Skeletal muscle cell (primary cell): ENCODE measurements around the gene PLA2G6.
"Not testable (repeated sequence)": the region's sequence is repeated elsewhere in the genome, so short reads cannot be mapped to it uniquely, and the experiment has no call there.

Experiments used
- DNase-seq: peaks from one replicate; pipeline ENCODE4 v3.0.0-alpha.2; 2010; ENCODE audit warnings: low read depth
- H3K4me3 ChIP-seq: 2 replicates; pipeline ENCODE4 v1.5.1; 2011; ENCODE audit warnings: low read depth, mild to moderate bottlenecking, control low read depth, low read length, moderate library complexity

PLA2G6 gene

GRCh38 chr22:38196791-38197419 lies 15.3 kb upstream of the PLA2G6 start:
- H3K4me3 ChIP-seq: no peak overlapping the region
- DNase-seq: no peak

- no peak overlapping the region for H3K4me3 ChIP-seq
- no peak for DNase-seq
These were observed 11.9 kb upstream of the PLA2G6 start for GRCh38 chr22:38193580-38193979.

DNA sequence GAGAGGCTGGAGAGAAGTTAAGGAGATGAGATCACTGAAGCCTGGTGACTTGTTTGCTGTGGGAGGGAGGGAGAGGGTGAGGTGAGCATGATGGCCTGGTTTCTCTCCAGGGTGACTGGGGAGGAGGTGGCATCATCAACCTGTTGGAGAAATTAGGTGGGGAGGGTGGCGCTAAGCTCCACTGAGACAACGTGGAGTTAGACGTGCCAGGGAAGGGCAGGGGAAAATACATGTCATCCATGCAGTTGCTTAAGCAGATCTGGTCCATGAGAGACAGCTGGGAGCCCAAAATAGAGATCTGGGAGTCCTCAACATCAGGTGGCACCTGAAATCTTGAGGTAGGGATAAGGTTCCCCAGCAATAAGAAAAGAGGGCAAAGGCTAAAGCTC lies 10.8 kb upstream of the PLA2G6 start:
- H3K4me3 ChIP-seq: no peak overlapping the region
- DNase-seq: no peak

DNA sequence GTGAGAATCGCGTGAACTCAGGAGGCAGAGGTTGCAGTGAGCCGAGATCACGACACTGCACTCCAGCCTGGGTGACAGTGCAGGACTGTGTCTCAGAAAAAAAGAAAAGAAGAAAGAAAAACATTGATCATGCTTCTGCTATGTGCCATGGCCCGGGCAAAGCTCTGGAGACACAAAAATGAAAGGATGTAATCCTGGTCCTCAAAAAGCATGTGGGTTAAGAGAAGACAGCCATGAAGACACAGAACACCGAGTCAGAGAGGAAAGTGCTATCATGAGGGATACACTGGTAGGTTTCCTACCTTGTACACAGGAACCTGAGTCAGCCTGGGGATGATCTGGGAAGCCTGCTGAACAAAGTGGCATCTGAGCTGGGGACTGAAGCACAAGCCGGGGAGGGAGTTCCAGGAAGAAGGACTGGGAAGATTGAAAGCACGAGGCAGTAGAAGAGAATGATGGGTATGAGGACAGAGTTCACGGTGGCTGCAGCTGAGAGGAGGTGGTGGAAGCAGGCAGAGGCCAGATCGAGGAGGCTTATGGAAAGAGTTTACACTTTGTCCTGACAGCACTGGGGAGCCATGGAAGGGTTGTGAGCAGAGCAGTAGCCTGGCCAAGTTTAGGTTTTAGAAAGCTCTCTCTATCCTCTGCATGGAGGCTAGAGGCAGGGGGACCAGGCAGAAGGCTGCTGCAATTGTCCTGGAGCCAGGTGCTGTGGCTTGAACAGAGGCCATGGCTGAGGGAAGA lies 10.3 kb upstream of the PLA2G6 start:
- DNase-seq: no peak

GRCh38 chr22:38191055-38191454 lies 9.4 kb upstream of the PLA2G6 start:
- no peak for DNase-seq
- no peak overlapping the region for H3K4me3 ChIP-seq

More for the DNA sequence above, 10.3 kb upstream of the PLA2G6 start:
- H3K4me3 ChIP-seq: no peak overlapping the region

DNA sequence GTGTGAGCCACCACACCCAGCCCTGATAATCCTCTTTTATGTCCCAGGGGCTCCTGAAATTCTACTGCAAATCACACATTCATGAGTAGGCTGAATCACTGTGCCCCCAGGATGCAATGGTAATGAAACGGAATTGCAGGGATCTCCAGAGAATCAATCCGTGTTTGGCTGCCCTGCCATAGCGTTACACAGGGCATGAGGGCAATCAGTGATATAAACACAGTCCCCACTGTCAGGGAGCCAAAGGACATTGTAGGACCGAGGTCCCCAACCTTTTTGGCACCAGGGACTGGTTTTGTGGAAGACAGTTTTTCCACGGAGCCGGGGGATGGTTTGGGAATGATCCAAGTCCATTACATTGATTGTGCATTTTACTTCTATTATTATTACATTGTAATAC lies 9.0 kb upstream of the PLA2G6 start:
- no peak overlapping the region for H3K4me3 ChIP-seq
- no peak for DNase-seq

DNA sequence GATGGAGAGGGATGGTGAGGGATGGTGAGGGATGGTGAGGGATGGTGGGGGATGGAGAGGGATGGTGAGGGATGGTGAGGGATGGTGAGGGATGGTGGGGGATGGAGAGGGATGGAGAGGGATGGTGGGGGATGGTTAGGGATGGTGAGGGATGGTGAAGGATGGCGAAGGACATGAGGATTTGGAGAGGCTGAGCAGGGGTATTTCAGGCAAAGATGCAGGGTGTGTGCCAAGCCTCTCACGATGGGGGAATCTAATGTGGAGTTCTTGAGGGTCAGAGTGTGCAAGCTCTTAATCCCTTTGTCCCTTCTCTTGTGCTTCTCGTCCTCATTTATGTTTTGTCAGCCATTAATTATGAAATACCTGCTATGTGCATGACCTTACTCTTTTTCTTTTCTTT lies 7.5 kb upstream of the PLA2G6 start:
- H3K4me3 ChIP-seq: no peak overlapping the region
- no peak for DNase-seq

GRCh38 chr22:38187413-38188212 lies 6.0 kb upstream of the PLA2G6 start:
- no peak for DNase-seq
- H3K4me3 ChIP-seq: no peak overlapping the region

- no peak for DNase-seq
These were observed 4.8 kb upstream of the PLA2G6 start for GRCh38 chr22:38186429-38186828.

GRCh38 chr22:38184788-38185187 lies 3.2 kb upstream of the PLA2G6 start:
- H3K4me3 ChIP-seq: no peak overlapping the region
- no peak for DNase-seq

More at GRCh38 chr22:38186429-38186828, 4.8 kb upstream of the PLA2G6 start:
- H3K4me3 ChIP-seq: no peak overlapping the region

GRCh38 chr22:38180841-38181452 lies 683 bp downstream of the PLA2G6 start:
- no peak for DNase-seq
- H3K4me3 ChIP-seq: peak overlapping the region; percentile 56

- H3K4me3 ChIP-seq, DNase-seq: not testable (repeated sequence)
These were observed 3.1 kb downstream of the PLA2G6 start for GRCh38 chr22:38178605-38178937.

- peak; percentile 59 for DNase-seq
These were observed 3.6 kb downstream of the PLA2G6 start for GRCh38 chr22:38177926-38178604.

GRCh38 chr22:38177571-38177925 lies 4.1 kb downstream of the PLA2G6 start:
- not testable (repeated sequence) for H3K4me3 ChIP-seq, DNase-seq

More at GRCh38 chr22:38177926-38178604, 3.6 kb downstream of the PLA2G6 start:
- no peak overlapping the region for H3K4me3 ChIP-seq

DNA sequence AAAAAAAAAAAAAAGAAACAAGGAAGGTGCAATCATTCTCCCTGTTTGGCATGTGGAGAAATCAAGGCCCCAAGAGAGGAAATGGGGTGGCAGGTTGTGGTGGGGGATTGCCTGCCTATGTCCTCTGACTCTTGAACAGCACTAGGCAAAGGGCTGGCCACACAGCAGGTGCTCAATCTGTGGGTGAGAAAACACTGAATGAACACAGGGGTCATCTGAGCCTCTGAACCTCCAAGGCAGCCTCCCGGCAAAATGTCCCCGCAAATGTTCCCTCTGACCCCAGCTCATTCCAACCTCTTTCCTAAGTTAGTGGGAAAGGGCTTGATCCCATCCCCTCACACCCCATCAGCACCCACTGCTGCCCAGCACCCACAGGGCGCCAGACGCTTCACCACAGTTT lies 4.6 kb downstream of the PLA2G6 start:
- no peak for DNase-seq
- H3K4me3 ChIP-seq: no peak overlapping the region

DNA sequence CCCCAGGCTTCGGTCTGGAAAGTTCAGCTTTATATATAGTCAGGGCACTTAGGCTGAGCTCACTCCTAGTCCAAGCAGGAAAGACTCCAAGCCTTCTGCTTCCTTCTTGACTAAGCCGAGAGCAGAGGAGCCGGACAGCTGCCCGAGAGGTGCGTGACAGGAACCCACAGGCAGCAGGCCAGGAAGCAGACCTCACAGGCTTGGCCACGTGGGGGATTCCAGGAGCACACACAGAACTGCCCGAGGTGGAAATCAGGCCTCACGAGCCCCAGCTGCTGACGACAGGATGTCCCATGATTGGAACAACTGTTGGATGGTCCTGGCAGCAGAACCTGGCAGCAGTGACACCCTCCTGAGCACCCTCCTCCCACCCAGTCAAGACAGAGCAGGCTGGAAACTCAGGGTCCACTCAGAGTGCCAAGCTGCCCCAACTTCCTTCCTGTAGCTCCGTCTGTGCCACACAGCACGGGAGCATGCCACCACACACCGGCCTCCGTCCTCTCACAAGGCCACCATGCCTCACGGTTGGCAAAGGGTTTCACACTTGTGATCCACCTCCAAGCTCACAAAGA lies 5.4 kb downstream of the PLA2G6 start:
- DNase-seq: peak; percentile 90

DNA sequence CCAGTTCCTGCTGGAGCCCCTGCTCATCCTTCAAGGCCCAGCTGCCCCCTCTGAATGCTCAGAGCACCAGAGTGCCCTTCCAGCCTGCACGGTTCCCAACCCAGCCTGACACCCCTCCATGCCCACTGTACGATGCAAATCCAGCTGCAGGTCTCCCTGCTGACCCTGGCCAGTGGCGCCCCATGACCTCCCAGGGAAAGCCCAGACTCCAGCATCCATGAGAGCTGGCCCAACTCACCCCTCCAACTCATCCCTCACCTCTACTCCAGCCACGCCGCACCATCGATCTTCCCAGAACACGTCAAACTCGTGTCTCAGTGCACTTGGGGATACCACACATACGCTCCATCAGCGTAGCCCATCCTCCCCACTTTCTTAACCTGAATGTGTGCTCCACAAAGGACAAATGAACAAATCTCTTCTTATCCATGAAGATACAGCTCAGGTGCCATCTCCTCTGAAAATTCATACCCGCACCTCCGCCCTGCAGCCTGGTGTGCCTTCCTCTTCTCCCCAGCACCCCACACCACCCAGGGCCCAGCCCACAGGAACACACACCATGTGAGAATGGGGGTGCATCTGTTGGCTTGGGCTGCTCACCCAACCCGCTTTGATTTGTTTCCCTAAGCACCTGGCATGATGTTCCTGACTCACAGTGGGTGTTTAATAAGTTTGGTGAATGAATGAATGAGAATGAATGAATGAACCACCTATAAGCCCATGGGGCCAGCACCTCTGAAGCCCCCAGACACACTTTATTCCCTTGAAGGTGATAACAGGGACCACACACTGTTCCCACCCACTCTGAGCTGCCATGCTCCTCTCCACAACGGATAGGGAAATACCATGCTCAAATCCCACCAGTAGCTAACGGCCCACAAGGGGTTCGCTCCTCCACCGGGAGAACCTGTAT lies 6.2 kb downstream of the PLA2G6 start:
- no peak for DNase-seq
- no peak overlapping the region for H3K4me3 ChIP-seq

More for the DNA sequence above, 5.4 kb downstream of the PLA2G6 start:
- no peak overlapping the region for H3K4me3 ChIP-seq

DNA sequence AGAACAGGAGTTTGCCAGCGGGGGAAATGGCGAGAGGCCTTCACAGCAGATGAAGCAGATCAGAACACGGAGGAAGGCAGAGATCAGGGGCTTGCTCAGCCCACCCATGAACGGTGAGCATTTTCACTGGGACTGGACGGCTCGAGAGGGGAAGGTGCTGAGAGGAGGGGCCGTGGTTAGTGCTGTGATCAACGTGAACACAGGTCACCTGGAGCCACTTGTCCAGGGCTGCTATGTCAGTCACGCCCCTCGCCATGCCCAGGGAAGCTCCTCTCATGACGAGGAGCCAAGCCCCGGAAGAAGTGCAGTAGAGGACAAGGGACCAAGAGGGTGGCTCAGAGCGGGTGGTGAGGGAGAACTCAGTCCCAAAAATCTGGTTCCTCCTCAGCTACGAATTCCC lies 7.0 kb downstream of the PLA2G6 start:
- H3K4me3 ChIP-seq: no peak overlapping the region
- no peak for DNase-seq

DNA sequence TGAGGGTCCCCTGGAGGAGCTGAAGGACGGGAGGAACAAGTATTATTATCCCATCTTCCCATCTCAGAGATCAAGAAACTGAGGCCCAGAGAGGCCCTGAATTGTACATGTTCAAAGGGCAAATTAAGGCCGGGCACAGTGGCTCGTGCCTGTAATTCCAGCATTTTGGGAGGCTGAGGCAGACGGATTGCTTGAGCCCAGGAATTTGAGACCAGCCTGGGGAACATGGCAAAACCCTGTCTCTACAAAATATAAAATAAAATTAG lies 8.1 kb downstream of the PLA2G6 start:
- H3K4me3 ChIP-seq: no peak overlapping the region
- no peak for DNase-seq
